Measurements from ENCODE around the gene MMS19.
"Not testable (repeated sequence)": the region's sequence is repeated elsewhere in the genome, so short reads cannot be mapped to it uniquely, and the experiment has no call there.

Gene MMS19

GRCh38 chr10:97528876-97529275, 30.7 kb upstream of the MMS19 start:
- DNase-seq, result not testable (repeated sequence)

- no peak for DNase-seq
Observed at GRCh38 chr10:97525683-97526110, 27.5 kb upstream of the MMS19 start.

- no peak for DNase-seq
Observed at GRCh38 chr10:97525086-97525485, 26.9 kb upstream of the MMS19 start.

- DNase-seq, result no peak
Observed at GRCh38 chr10:97522937-97523336, 24.7 kb upstream of the MMS19 start.

- DNase-seq, result no peak
Observed at GRCh38 chr10:97522071-97522470, 23.8 kb upstream of the MMS19 start.

GRCh38 chr10:97520978-97521761, 22.9 kb upstream of the MMS19 start:
- DNase-seq, result no peak

- DNase-seq, result no peak
Observed at GRCh38 chr10:97520520-97520919, 22.3 kb upstream of the MMS19 start.

GRCh38 chr10:97519342-97519741, 21.1 kb upstream of the MMS19 start:
- DNase-seq, result no peak

GRCh38 chr10:97518301-97519043, 20.2 kb upstream of the MMS19 start:
- no peak for DNase-seq

- DNase-seq, result no peak
Observed at GRCh38 chr10:97517778-97518300, 19.6 kb upstream of the MMS19 start.

GRCh38 chr10:97517096-97517750, 19.0 kb upstream of the MMS19 start:
- DNase-seq, result no peak

GRCh38 chr10:97515271-97515978, 17.2 kb upstream of the MMS19 start:
- DNase-seq, result no peak

GRCh38 chr10:97514344-97514743, 16.1 kb upstream of the MMS19 start:
- DNase-seq, result no peak

GRCh38 chr10:97512993-97513392, 14.8 kb upstream of the MMS19 start:
- no peak for DNase-seq

- no peak for DNase-seq
Observed at GRCh38 chr10:97511711-97512440, 13.7 kb upstream of the MMS19 start.

- no peak for DNase-seq
Observed at GRCh38 chr10:97510686-97511085, 12.5 kb upstream of the MMS19 start.

GRCh38 chr10:97509120-97509680, 11.0 kb upstream of the MMS19 start:
- DNase-seq, result no peak

GRCh38 chr10:97508342-97508741, 10.1 kb upstream of the MMS19 start:
- DNase-seq, result no peak

- no peak for DNase-seq
Observed at GRCh38 chr10:97506199-97506991, 8.2 kb upstream of the MMS19 start.

GRCh38 chr10:97505152-97505551, 6.9 kb upstream of the MMS19 start:
- DNase-seq, result no peak

- no peak for DNase-seq
Observed at GRCh38 chr10:97503406-97503805, 5.2 kb upstream of the MMS19 start.

Data from hippocampal formation (tissue), 2 donors.